Measurements from ENCODE around the gene ERCC6L.

GRCh38 chrX:72169008-72169728 lies 69.7 kb downstream of the ERCC6L start:
- TF ChIP-seq EZH2phosphoT487 (IDR thresholded peaks at IDR 0.05; ENCODE audit: borderline replicate concordance, low read length) (no peak), CTCF (IDR thresholded peaks at IDR 0.05; ENCODE audit: low read depth, low read length, poor library complexity, severe bottlenecking) (no peak)

Measured in DOHH2 (cell line).